SK-N-SH (cell line): ENCODE measurements around the gene TMSB10. TPM values are rescaled to one million over a fixed set of nuclear protein-coding genes. Genes with fewer than 3 reads are reported as not detected.
A peak's percentile ranks its signal among the peaks of the same experiment; 100 is the strongest.
"Not testable (repeated sequence)": the region's sequence is repeated elsewhere in the genome, so short reads cannot be mapped to it uniquely, and the experiment has no call there.

Experiments
- CTCF ChIA-PET: fragments of 300-600, 350-600 bp; formaldehyde crosslinking; extraction: SDS; loops from one replicate; lab custom pipeline; 2021; lab: Yijun Ruan, JAX
- POLR2A ChIA-PET: fragments of 350-600 bp; sonication (Branson Sonifier 250); formaldehyde crosslinking; extraction: SDS; loops from one replicate; lab custom pipeline; 2020; ENCODE audit warnings: antibody characterized with exemption, inconsistent platforms; lab: Yijun Ruan, JAX
- DNase-seq: peaks from one replicate; pipeline ENCODE4 v3.0.0; 2012
- H2AFZ ChIP-seq: fragments of 200-600 bp; sonication (generic); 2 replicates; pipeline ENCODE4 v1.8.1; 2016; ENCODE audit warnings: antibody characterized with exemption, mild to moderate bottlenecking, low read depth
- H3F3A ChIP-seq: fragments of 200-600 bp; sonication (generic); replicated peaks from 2 replicates; pipeline ENCODE3; 2016; ENCODE audit warnings: antibody characterized with exemption, mild to moderate bottlenecking; ENCODE audit not compliant: insufficient read depth
- H3K27ac ChIP-seq, 2 experiments: fragments of 200-500 bp in 1 of 2; fragments of 200-600 bp in 1 of 2; sonication (Bioruptor generic) in 1 of 2; sonication (generic), shearing (Covaris generic) in 1 of 2; 2 replicates each; pipeline versions ENCODE4 v1.5.1 to v1.6.1; 2014 to 2016; ENCODE audit warnings: low read depth in 2 of 2, inconsistent platforms in 1 of 2, low read length in 1 of 2, mild to moderate bottlenecking in 1 of 2, mixed read lengths in 1 of 2
- H3K27me3 ChIP-seq: fragments of 200-600 bp; sonication (generic), shearing (Covaris generic); 2 replicates; pipeline ENCODE4 v1.6.1; 2016; ENCODE audit warnings: mixed run types; ENCODE audit not compliant: insufficient read depth
- H3K36me3 ChIP-seq, 2 experiments: fragments of 200-500 bp in 1 of 2; fragments of 200-600 bp in 1 of 2; sonication (Bioruptor generic) in 1 of 2; sonication (generic) in 1 of 2; replicated peaks in 1 of 2; 2 replicates each; pipeline versions ENCODE3 to v1.5.1; 2014 to 2016; ENCODE audit warnings: low read length in 1 of 2, mild to moderate bottlenecking in 1 of 2; ENCODE audit not compliant: insufficient read depth in 2 of 2, control insufficient read depth in 1 of 2
- H3K4me1 ChIP-seq, 2 experiments: fragments of 200-500 bp in 1 of 2; fragments of 200-600 bp in 1 of 2; sonication (Bioruptor generic) in 1 of 2; sonication (generic), shearing (Covaris generic) in 1 of 2; 2 replicates each; pipeline versions ENCODE4 v1.5.1 to v1.6.1; 2014 to 2016; ENCODE audit warnings: low read depth in 1 of 2, low read length in 1 of 2, mixed run types in 1 of 2; ENCODE audit not compliant: insufficient read depth in 2 of 2, control insufficient read depth in 1 of 2
- H3K4me2 ChIP-seq: fragments of 200-600 bp; sonication (generic), shearing (Covaris generic); 2 replicates; pipeline ENCODE4 v1.6.1; 2017; ENCODE audit warnings: mixed run types
- H3K4me3 ChIP-seq, 2 experiments: fragments of 200-500 bp in 1 of 2; fragments of 200-600 bp in 1 of 2; sonication (Bioruptor generic) in 1 of 2; sonication (generic), shearing (Covaris generic) in 1 of 2; 2 replicates each; pipeline versions ENCODE4 v1.5.1 to v1.8.1; 2014 to 2016; ENCODE audit warnings: low read depth in 2 of 2, inconsistent platforms in 1 of 2, low read length in 1 of 2, mild to moderate bottlenecking in 1 of 2, mixed read lengths in 1 of 2, moderate library complexity in 1 of 2
- H3K79me2 ChIP-seq: fragments of 200-600 bp; sonication (generic); 2 replicates; pipeline ENCODE4 v1.8.1; 2017; ENCODE audit warnings: mild to moderate bottlenecking; ENCODE audit not compliant: insufficient read depth
- H3K9ac ChIP-seq: fragments of 200-600 bp; sonication (generic); 2 replicates; pipeline ENCODE4 v1.6.1; 2017; ENCODE audit warnings: mixed run types
- H3K9me2 ChIP-seq: fragments of 200-600 bp; sonication (generic); 2 replicates; pipeline ENCODE4 v1.6.1; 2017; ENCODE audit warnings: mixed run types
- H3K9me3 ChIP-seq: fragments of 200-600 bp; sonication (generic); 2 replicates; pipeline ENCODE4 v1.6.1; 2017; ENCODE audit warnings: mixed run types, mild to moderate bottlenecking, moderate library complexity
- H4K20me1 ChIP-seq: fragments of 200-600 bp; sonication (generic); 2 replicates; pipeline ENCODE4 v1.6.1; 2017; ENCODE audit warnings: mild to moderate bottlenecking, mixed run types; ENCODE audit not compliant: insufficient read depth
- CHD2 ChIP-seq: fragments of 150-350 bp; IDR thresholded peaks from 2 replicates; pipeline ENCODE4 v1.6.1; 2018; ENCODE audit warnings: low read length; ENCODE audit not compliant: partially characterized antibody
- CTCF ChIP-seq: fragments of 200-600 bp; sonication (generic); IDR thresholded peaks from 2 replicates; pipeline ENCODE4 v1.6.1; 2017; ENCODE audit warnings: antibody characterized with exemption, mild to moderate bottlenecking, moderate library complexity
- GABPA ChIP-seq: IDR thresholded peaks from 2 replicates; pipeline ENCODE4 v1.4.0; 2012; ENCODE audit warnings: low read depth, mild to moderate bottlenecking
- MEF2A ChIP-seq: IDR thresholded peaks from 2 replicates; pipeline ENCODE4 v1.4.0; 2012; ENCODE audit warnings: low read depth, borderline replicate concordance
- NRF1 ChIP-seq: IDR thresholded peaks from 2 replicates; pipeline ENCODE4 v1.6.1; 2012; ENCODE audit warnings: low read depth, mild to moderate bottlenecking, low read length
- PBX3 ChIP-seq: IDR thresholded peaks from 2 replicates; pipeline ENCODE4; 2012
- POLR2AphosphoS5 ChIP-seq: IDR thresholded peaks from 2 replicates; pipeline ENCODE4 v1.6.1; 2012; ENCODE audit warnings: low read depth, low read length
- RCOR1 ChIP-seq: fragments of 150-350 bp; IDR thresholded peaks from 2 replicates; pipeline ENCODE4 v1.6.1; 2017; ENCODE audit warnings: antibody characterized with exemption, low read length
- RFX5 ChIP-seq: IDR thresholded peaks from 2 replicates; pipeline ENCODE4 v1.6.1; 2012; ENCODE audit warnings: mild to moderate bottlenecking, improper control_type of control experiment, low read length
- RXRA ChIP-seq: IDR thresholded peaks from 2 replicates; pipeline ENCODE4 v1.4.0; 2012; ENCODE audit warnings: low read depth, mild to moderate bottlenecking, borderline replicate concordance
- SMC3 ChIP-seq: IDR thresholded peaks from 2 replicates; pipeline ENCODE4 v1.6.1; 2012; ENCODE audit warnings: low read depth, low read length, improper control_type of control experiment
- TCF12 ChIP-seq: IDR thresholded peaks from 2 replicates; pipeline ENCODE4 v1.4.0; 2012
- TEAD4 ChIP-seq: IDR thresholded peaks from 2 replicates; pipeline ENCODE4 v1.4.0; 2012; ENCODE audit warnings: mild to moderate bottlenecking, borderline replicate concordance; ENCODE audit not compliant: insufficient read depth
- ZBTB33 ChIP-seq: IDR thresholded peaks from 2 replicates; pipeline ENCODE4 v1.4.0; 2012; ENCODE audit warnings: low read depth, borderline replicate concordance
- WGBS: methylation state at CpG from one replicate; pipeline ENCODE4 v1.1.6; 2017; ENCODE audit warnings: low lambda C conversion rate; 5-methylcytosine and 5-hydroxymethylcytosine counted together
- polyA plus RNA-seq, 3 experiments: library from polyadenylated mRNA; depleted of rRNA; stranded (reverse); fragments of >200 nt; gene quantifications; 2 replicates each; pipeline ENCODE4 v1.2.3, GENCODE V29; 2012

Gene TMSB10
- polyA plus RNA-seq, 1 of the 3 experiments (the other 2 are of a cell fraction): 7,920 TPM

- no peak for TF ChIP-seq CTCF
- TF ChIP-seq TCF12: no peak
- no peak for TF ChIP-seq PBX3
- no peak for TF ChIP-seq NRF1
- no peak for TF ChIP-seq RCOR1
Observed at GRCh38 chr2:84914334-84914733, 8.9 kb downstream of the TMSB10 start (continued).

- H3K27ac ChIP-seq, H3K36me3 ChIP-seq, H3K27me3 ChIP-seq, POLR2A ChIA-PET, H3K4me3 ChIP-seq, H3K79me2 ChIP-seq, CTCF ChIA-PET, H3K4me2 ChIP-seq, H3K9ac ChIP-seq, H3K9me3 ChIP-seq, H3K9me2 ChIP-seq, H2AFZ ChIP-seq, H4K20me1 ChIP-seq, DNase-seq: not testable (repeated sequence)
- Histone ChIP-seq H3F3A (peaks cover 30% of the 10 kb centered on the region), H3K4me1 (peaks cover 0 to 19% of the 10 kb centered on the region in 2 experiments; a peak in 3 of 4 replicates)
- WGBS: 98% methylated on average over 14 of the region's 24 CpGs
Observed at GRCh38 chr2:84915675-84916074, 10.2 kb downstream of the TMSB10 start.

GRCh38 chr2:84917821-84918220, 12.4 kb downstream of the TMSB10 start:
- H3K9me2 ChIP-seq, H3K27me3 ChIP-seq, H3K36me3 ChIP-seq, POLR2A ChIA-PET, H3K27ac ChIP-seq, DNase-seq, H3K79me2 ChIP-seq, H2AFZ ChIP-seq, H3K4me2 ChIP-seq, H3K4me3 ChIP-seq, H3K9ac ChIP-seq, H3K9me3 ChIP-seq, H4K20me1 ChIP-seq: not testable (repeated sequence)
- CTCF ChIA-PET: interaction anchor here (1.7 kb wide), 1 partner anchor 8 kb away, joined by 17 read pairs; no protein-coding TSS in a partner anchor
- 92% methylated on average over 5 of the region's 5 CpGs for WGBS
- peaks cover 17% of the 10 kb centered on the region for H3F3A ChIP-seq
- H3K4me1 ChIP-seq: peaks cover 0 to 19% of the 10 kb centered on the region in 2 experiments; a peak in 3 of 4 replicates

- 90% methylated on average over 2 of the region's 2 CpGs for WGBS
- H3F3A ChIP-seq: peaks cover 17% of the 10 kb centered on the region
- POLR2A ChIA-PET: interaction anchor here (0.6 kb wide), 1 partner anchor 43 kb away, joined by 3 read pairs; no protein-coding TSS in a partner anchor
- H3K9me2 ChIP-seq: no peaks in the 10 kb centered on the region
- no peaks in the 10 kb centered on the region for H3K27me3 ChIP-seq
- peak overlapping the region in 1 of 2 experiments; percentile 96; a peak in 2 of 4 replicates for H3K27ac ChIP-seq
- no peak overlapping the region for H2AFZ ChIP-seq
- no peaks in the 10 kb centered on the region for H3K36me3 ChIP-seq
- H3K79me2 ChIP-seq: no peaks in the 10 kb centered on the region
- H3K4me2 ChIP-seq: no peak overlapping the region
- no peaks in the 10 kb centered on the region for H3K9me3 ChIP-seq
- 0 out of 2 replicates have a peak overlapping the region, but pooled peaks have one; percentile 77 for H3K9ac ChIP-seq
- no peak for DNase-seq
- no peak overlapping the region for H3K4me3 ChIP-seq
- H3K4me1 ChIP-seq: peaks cover 0 to 19% of the 10 kb centered on the region in 2 experiments; a peak in 3 of 4 replicates
- CTCF ChIA-PET: interaction anchor here (1.1 to 1.2 kb wide), 2 partner anchors 11 to 382 kb away, joined by 3 to 5 read pairs; no protein-coding TSS in a partner anchor
- no peaks in the 10 kb centered on the region for H4K20me1 ChIP-seq
- TF ChIP-seq RFX5 (no peak), RXRA (no peak), MEF2A (no peak), POLR2AphosphoS5 (no peak), GABPA (no peak), PBX3 (no peak), CHD2 (no peak), ZBTB33 (no peak), TEAD4 (no peak), SMC3 (no peak)
Observed at GRCh38 chr2:84918430-84918829, 13.0 kb downstream of the TMSB10 start.
